Limb (tissue), 2 donors: Measurements from ENCODE around the gene ZFAND2B.

Experiments
- DNase-seq, 2 donors: peaks; one replicate each; pipeline ENCODE4 v3.0.0-alpha.2; 2016; ENCODE audit errors: extremely low spot score in 2 of 2

Gene ZFAND2B

GRCh38 chr2:219220652-219221402 is 14.2 kb downstream of the ZFAND2B start:
- no peak for DNase-seq

GRCh38 chr2:219221957-219222518 is 15.5 kb downstream of the ZFAND2B start:
- DNase-seq = no peak

- no peak for DNase-seq
These were observed 17.4 kb downstream of the ZFAND2B start for GRCh38 chr2:219223831-219224610.

- DNase-seq = no peak
These were observed 18.8 kb downstream of the ZFAND2B start for GRCh38 chr2:219225350-219225749.

- no peak for DNase-seq
These were observed 21.7 kb downstream of the ZFAND2B start for GRCh38 chr2:219228041-219228910.

- DNase-seq = no peak
These were observed 22.3 kb downstream of the ZFAND2B start for GRCh38 chr2:219228911-219229304.

GRCh38 chr2:219229305-219230058 is 22.9 kb downstream of the ZFAND2B start, which contains the start of the genes ANKZF1 and ATG9A:
ANKZF1 (plus strand) TSS chr2:219229806; CDS start chr2:219230258, 452 bp downstream.
ATG9A (minus strand) TSS chr2:219229636; CDS start chr2:219228024, 1,612 bp downstream.
- DNase-seq = peak; percentile 98 to 99

- no peak for DNase-seq
These were observed 23.5 kb downstream of the ZFAND2B start for GRCh38 chr2:219230059-219230540.

GRCh38 chr2:219234331-219234730 is 27.7 kb downstream of the ZFAND2B start:
- no peak for DNase-seq

- DNase-seq = no peak
These were observed 36.7 kb downstream of the ZFAND2B start for GRCh38 chr2:219243291-219243761.

GRCh38 chr2:219244789-219245147 is 38.2 kb downstream of the ZFAND2B start:
- no peak for DNase-seq

GRCh38 chr2:219245148-219245898 is 38.7 kb downstream of the ZFAND2B start, which contains the start of the genes GLB1L and STK16:
GLB1L (minus strand) TSS chr2:219245444; CDS start chr2:219243573, 1,871 bp downstream.
STK16 (plus strand) TSS chr2:219245479; CDS start chr2:219246000, 521 bp downstream.
- peak; percentile 91 to 96 for DNase-seq

- DNase-seq = no peak
These were observed 39.3 kb downstream of the ZFAND2B start for GRCh38 chr2:219245899-219246230.

GRCh38 chr2:219246559-219246958 is 40.0 kb downstream of the ZFAND2B start:
- no peak for DNase-seq

GRCh38 chr2:219247678-219248642 is 41.4 kb downstream of the ZFAND2B start:
- no peak for DNase-seq

- no peak for DNase-seq
These were observed 42.2 kb downstream of the ZFAND2B start for GRCh38 chr2:219248845-219249202.

- DNase-seq = peak; percentile 53 to 70
These were observed 42.8 kb downstream of the ZFAND2B start for GRCh38 chr2:219249203-219249980.
